Esophagus muscularis mucosa (tissue), 4 donors: ENCODE measurements around the gene AUH.

Experiments
- EP300 ChIP-seq: sonication (generic); formaldehyde crosslinking; IDR thresholded peaks from one replicate; pipeline ENCODE4 v1.6.1; 2017; ENCODE audit warnings: antibody characterized with exemption
- POLR2A ChIP-seq: fragments of 450-650 bp; IDR thresholded peaks from one replicate; pipeline ENCODE4 v1.6.1; 2017; ENCODE audit warnings: antibody characterized with exemption, moderate library complexity, mild to moderate bottlenecking, low read depth
- POLR2AphosphoS5 ChIP-seq, 2 donors: sonication (generic); formaldehyde crosslinking; IDR thresholded peaks; one replicate each; pipeline ENCODE4 v1.6.1; 2017; ENCODE audit warnings: antibody characterized with exemption in 2 of 2
- TF ChIP-seq, protein P1 (sequence below), 3 experiments: fragments of 200-600 bp in 2 of 3; fragments of 450-650 bp in 1 of 3; sonication (generic) in 2 of 3; IDR thresholded peaks; one replicate each; pipeline ENCODE4 v1.5.1; 2017 to 2019; ENCODE audit warnings: antibody characterized with exemption in 3 of 3, mild to moderate bottlenecking in 2 of 3, moderate library complexity in 1 of 3

DNA sequence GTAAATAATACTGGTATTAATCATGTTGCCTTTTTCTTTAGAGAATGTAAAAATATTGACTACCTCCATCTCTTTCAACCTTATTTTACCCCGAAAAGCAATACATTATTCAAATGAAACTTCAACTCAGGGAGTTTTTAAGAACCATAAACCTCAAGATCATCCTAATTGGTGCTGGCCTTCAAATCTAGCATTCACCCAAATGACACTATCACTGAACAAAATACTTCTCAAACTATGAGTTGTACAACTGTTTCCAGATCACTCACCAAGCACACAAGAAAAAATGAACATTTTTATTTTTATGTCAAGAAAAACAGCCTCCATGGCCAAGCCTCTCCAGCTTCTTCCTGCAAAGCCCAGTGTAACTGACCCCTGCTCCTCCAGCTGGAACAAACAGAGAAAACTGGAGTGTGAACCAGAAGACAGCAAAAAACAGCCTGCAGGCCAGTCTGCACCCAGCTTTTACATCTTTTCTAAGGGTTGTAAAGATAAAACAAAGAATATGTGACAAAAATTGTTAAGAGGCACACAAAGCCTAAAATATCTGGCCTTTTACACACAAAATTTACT is 21.2 kb downstream of the AUH start:
- no peak for TF ChIP-seq EP300
- TF ChIP-seq, protein P1, sequence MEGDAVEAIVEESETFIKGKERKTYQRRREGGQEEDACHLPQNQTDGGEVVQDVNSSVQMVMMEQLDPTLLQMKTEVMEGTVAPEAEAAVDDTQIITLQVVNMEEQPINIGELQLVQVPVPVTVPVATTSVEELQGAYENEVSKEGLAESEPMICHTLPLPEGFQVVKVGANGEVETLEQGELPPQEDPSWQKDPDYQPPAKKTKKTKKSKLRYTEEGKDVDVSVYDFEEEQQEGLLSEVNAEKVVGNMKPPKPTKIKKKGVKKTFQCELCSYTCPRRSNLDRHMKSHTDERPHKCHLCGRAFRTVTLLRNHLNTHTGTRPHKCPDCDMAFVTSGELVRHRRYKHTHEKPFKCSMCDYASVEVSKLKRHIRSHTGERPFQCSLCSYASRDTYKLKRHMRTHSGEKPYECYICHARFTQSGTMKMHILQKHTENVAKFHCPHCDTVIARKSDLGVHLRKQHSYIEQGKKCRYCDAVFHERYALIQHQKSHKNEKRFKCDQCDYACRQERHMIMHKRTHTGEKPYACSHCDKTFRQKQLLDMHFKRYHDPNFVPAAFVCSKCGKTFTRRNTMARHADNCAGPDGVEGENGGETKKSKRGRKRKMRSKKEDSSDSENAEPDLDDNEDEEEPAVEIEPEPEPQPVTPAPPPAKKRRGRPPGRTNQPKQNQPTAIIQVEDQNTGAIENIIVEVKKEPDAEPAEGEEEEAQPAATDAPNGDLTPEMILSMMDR (IDR thresholded peaks at IDR 0.05) = no peak
- TF ChIP-seq POLR2A = no peak
- no peak for TF ChIP-seq POLR2AphosphoS5 (IDR thresholded peaks at IDR 0.05)
